Upper lobe of right lung (tissue), 1 donor: Measurements from ENCODE around the gene PTPRN2. TPM values are rescaled to one million over a fixed set of nuclear protein-coding genes. Genes with fewer than 3 reads are reported as not detected.

Experiments
- ATAC-seq: fragments of 200-7000 bp; cut with Tn5 transposase; one replicate; pipeline ENCODE4 v1.9.1; 2020; ENCODE audit warnings: mild to moderate bottlenecking, moderate library complexity
- DNase-seq: peaks from one replicate; pipeline ENCODE4 v3.0.0-alpha.2; 2020
- H3K27ac ChIP-seq: fragments of 200-600 bp; one replicate; pipeline ENCODE4 v1.8.0; 2022
- H3K27me3 ChIP-seq: fragments of 200-600 bp; one replicate; pipeline ENCODE4 v1.8.0; 2022; ENCODE audit warnings: mild to moderate bottlenecking
- H3K36me3 ChIP-seq: fragments of 200-600 bp; one replicate; pipeline ENCODE4 v1.8.0; 2022
- H3K4me1 ChIP-seq: fragments of 200-600 bp; one replicate; pipeline ENCODE4 v1.8.0; 2022
- H3K4me3 ChIP-seq: fragments of 200-600 bp; one replicate; pipeline ENCODE4 v1.8.0; 2022; ENCODE audit warnings: mild to moderate bottlenecking
- H3K9me3 ChIP-seq: fragments of 200-600 bp; one replicate; pipeline ENCODE4 v1.8.0; 2022
- CTCF ChIP-seq: fragments of 200-600 bp; IDR thresholded peaks from one replicate; pipeline ENCODE4 v1.8.0; 2022; ENCODE audit warnings: antibody characterized with exemption
- intact Hi-C: fragments of 100-400 bp; cut with DNase I; formaldehyde crosslinking; loops from one replicate; pipeline ENCODE4 v1.11.0; 2022
- total RNA-seq: library from RNA; stranded (reverse); fragmentation: NEBNext Ultra II Directional; extraction: Animal tissue kit (Norgen Biotek cat#: 25700); gene quantifications from one replicate; pipeline ENCODE4 v1.2.1, GENCODE V29; 2021
- donor health status: DM: no; HTN: yes; CAD: no; lungs with severe emphysema.

PTPRN2 gene
- total RNA-seq, 1 donor from 2014 or later, result 4.9 TPM

DNA sequence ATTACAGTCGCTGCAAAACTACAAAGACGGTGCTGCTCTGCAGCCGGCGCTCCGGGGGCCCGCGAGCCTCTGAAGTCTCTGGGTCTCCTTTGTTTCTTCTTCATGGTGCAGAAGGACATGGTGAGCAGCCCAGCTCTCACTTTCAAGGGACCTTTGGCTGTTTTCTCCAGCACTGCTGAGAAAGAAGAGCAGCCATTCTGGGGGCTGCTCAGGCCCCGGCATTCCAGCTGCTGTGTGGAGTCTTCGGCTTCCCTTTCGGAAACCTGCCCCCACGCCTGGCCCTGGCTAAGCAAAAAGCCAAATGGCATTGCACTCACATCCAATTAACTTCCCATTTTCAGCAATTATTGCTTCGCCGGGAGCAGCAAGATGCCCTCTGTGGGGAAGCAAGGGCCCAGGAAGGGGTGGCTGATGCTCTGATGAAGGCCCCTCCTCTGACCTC lies 555.7 kb downstream of the PTPRN2 start:
- Histone ChIP-seq H3K9me3 (no peaks in the 10 kb centered on the region), H3K27ac (no peak overlapping the region), H3K27me3 (no peaks in the 10 kb centered on the region), H3K36me3 (no peaks in the 10 kb centered on the region), H3K4me3 (no peak overlapping the region), H3K4me1 (no peaks in the 10 kb centered on the region)
- intact Hi-C loops, result no loop called here
- TF ChIP-seq CTCF, result no peak
- peak; percentile 41 for DNase-seq
- ATAC-seq, result no peak

DNA sequence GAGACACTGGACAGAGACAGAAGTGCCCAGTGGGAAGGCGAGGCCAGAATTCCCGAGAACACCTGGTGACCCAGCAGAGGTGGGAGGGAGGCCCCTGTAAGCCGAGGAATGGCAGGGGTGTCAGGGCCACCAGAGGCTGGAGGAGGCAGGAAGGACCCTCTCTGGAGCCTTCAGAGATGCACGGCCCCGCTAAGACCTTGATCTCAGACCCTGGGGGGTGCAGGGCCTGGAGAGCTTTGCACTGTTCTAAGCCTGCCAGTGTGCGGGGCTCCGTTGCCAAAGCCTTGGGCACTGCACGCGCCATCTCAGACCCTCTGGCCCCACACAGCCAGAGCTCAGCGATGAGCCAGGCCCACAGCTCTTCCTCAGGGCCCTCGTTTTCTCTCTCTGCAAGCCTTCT lies 557.1 kb downstream of the PTPRN2 start:
- H3K27ac ChIP-seq, result no peak overlapping the region
- TF ChIP-seq CTCF, result no peak
- no peaks in the 10 kb centered on the region for H3K27me3 ChIP-seq
- no peaks in the 10 kb centered on the region for H3K36me3 ChIP-seq
- ATAC-seq (no peak), DNase-seq (peak; percentile 44)
- intact Hi-C loops, result no loop called here
- no peaks in the 10 kb centered on the region for H3K4me1 ChIP-seq
- H3K9me3 ChIP-seq, result no peaks in the 10 kb centered on the region
- no peak overlapping the region for H3K4me3 ChIP-seq

- no peak for ATAC-seq
- Histone ChIP-seq H3K9me3 (no peaks in the 10 kb centered on the region), H3K36me3 (no peaks in the 10 kb centered on the region), H3K4me1 (no peaks in the 10 kb centered on the region), H3K4me3 (no peak overlapping the region), H3K27ac (no peak overlapping the region), H3K27me3 (no peaks in the 10 kb centered on the region)
- TF ChIP-seq CTCF, result no peak
- intact Hi-C loops, result no loop called here
- DNase-seq, result peak; percentile 42
Measured at GRCh38 chr7:158030071-158030470, 557.6 kb downstream of the PTPRN2 start.

- TF ChIP-seq CTCF, result no peak
- Histone ChIP-seq H3K27ac (no peak overlapping the region), H3K36me3 (no peaks in the 10 kb centered on the region), H3K9me3 (no peaks in the 10 kb centered on the region), H3K27me3 (no peaks in the 10 kb centered on the region), H3K4me3 (no peak overlapping the region), H3K4me1 (no peaks in the 10 kb centered on the region)
- DNase-seq, result peak; percentile 6
- no peak for ATAC-seq
- intact Hi-C loops, result no loop called here
Measured at GRCh38 chr7:158029509-158029908, 558.1 kb downstream of the PTPRN2 start.

- Histone ChIP-seq H3K9me3 (no peaks in the 10 kb centered on the region), H3K27me3 (no peaks in the 10 kb centered on the region), H3K4me1 (no peaks in the 10 kb centered on the region), H3K36me3 (no peaks in the 10 kb centered on the region), H3K4me3 (no peak overlapping the region), H3K27ac (no peak overlapping the region)
- DNase-seq, result peak; percentile 35
- intact Hi-C loops, result no loop called here
- ATAC-seq, result no peak
- TF ChIP-seq CTCF, result no peak
Measured at GRCh38 chr7:158028971-158029370, 558.7 kb downstream of the PTPRN2 start.

DNA sequence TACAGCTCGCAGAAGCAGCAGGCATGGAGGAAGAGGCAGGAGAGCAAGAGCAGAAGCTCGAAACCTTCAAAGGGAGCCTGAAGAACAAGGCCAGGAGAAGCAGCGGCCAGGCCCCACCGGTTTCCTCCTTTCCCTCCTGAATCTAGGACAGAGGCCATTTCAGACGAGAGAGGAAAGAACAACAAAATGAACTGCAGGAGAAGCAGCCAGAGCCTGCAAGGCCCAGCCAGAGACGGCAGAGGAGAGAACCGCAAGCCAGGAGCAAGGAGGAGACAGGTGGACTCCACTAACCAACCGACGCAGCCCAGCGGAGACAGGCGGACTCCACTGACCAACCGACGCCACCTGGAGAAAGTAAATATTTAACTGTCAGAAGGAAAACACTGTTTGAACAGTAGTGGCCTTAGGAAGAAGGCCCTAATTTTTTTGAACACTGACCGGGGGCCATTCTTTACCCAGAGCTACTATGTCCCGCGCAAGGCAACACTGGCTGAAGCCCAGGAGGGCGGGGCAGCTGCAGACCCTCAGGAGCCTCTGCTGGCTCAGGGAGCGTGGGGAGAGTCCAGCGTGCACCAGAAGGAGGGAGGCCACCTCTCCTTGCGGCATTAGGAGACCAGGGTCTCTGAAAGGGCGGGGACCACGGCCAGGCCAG lies 559.2 kb downstream of the PTPRN2 start:
- ATAC-seq, result peak; percentile 55
- no peaks in the 10 kb centered on the region for H3K9me3 ChIP-seq
- peak; percentile 67 for DNase-seq
- H3K4me3 ChIP-seq, result no peak overlapping the region
- no peaks in the 10 kb centered on the region for H3K4me1 ChIP-seq
- no peaks in the 10 kb centered on the region for H3K27me3 ChIP-seq
- no peak for TF ChIP-seq CTCF
- no peaks in the 10 kb centered on the region for H3K36me3 ChIP-seq
- H3K27ac ChIP-seq, result no peak overlapping the region
- intact Hi-C loops, result no loop called here
